HG02623 (cell line): Measurements from ENCODE around the gene PLA2G2C.

ENCODE experiments used
- ATAC-seq: cut with Tn5 transposase; IDR thresholded peaks from one replicate; pipeline ENCODE4 v1.9.1; 2021; ENCODE audit warnings: moderate library complexity; ENCODE audit not compliant: unreplicated experiment

The PLA2G2C gene

DNA sequence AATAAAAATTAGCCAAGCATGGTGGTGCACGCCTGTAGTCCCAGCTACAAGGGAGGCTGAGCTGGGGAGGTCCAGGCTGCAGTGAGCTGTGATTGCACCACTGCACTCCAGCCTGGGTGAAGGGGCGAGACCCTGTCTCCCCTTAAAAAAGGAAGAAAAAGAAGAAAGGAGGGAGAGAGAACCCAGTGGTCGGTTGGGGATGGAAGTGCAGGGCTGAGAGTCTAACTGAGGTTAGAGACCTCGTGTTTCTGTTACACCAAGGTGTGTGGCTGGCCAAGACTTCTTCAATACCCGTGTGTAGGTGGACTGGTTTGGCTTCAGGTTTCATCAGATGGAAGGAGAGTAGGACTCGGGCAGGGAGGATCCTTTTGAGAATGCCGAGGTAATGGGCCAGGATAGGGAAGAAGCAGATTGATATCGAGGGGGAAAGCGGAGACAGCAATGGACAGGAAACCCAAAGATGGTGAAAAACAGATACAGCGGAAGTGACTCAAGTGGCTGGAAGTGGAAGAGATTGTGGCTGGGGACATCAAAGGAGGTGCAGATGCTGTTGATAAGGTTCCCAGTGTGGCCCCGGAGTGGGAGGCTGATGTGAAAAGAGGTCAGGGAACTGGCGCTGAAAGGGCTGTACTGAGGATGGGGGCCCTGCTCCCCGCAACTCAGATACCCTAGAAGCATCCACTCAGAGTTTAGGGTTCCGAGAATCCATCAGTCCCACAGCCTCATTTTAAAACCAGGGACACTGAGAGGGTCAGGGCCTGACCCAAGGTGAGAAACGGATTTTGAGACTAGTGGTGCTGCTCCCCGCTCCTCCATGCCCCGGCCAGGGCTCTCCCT, 1.1 kb downstream of the PLA2G2C start:
- ATAC-seq, result no peak

GRCh38 chr1:20184481-20184900, 1.8 kb downstream of the PLA2G2C start:
- ATAC-seq, result no peak

DNA sequence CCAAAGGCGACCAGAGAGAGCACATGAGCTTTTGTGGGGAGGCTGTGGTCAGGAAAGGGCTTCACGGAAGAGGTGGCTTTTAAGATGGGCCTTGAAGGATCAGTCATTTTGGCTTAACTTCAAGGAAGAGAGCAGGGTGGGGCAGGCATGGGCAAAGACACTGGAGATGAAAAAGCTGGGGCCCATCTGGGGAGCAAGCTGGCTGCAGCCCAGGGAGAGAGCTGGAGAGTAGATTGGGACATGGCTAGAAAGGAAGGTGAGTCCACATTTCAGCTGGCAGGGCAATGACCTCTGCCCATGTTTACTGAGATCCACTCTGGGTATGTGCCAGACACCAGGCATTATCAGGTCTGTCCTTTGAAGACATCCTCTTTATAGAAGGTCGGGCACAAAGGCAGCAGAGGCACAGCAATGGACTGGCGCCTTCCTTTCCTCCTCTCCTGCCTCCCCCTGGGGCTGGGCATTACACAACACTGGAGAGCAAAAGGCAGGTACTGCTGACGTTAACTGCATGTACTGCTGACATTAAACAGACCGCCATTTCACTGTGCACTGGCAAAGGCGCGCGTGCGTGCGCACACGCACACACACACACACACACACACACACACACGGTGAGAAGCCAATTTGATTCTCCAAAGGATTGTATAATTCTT, 2.6 kb downstream of the PLA2G2C start:
- no peak for ATAC-seq

DNA sequence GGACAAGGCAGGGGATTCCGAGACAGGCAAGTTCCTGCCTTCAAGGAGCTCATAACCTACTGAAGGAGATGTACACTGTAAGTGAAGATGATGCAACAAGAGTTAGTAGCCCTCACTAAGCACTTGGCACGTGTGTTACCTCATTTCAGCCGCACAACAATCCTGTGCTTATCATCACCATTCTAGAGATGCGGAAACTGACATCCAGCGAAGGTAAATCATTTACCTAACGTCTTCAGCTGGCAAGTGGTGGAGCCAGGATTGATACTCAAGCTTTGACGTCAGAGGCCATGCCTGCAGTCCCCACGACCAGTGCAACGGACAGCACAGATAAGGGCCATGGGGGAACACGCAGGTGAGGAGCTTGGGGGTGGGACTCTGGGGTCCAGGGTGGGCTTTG, 3.3 kb downstream of the PLA2G2C start:
- no peak for ATAC-seq

GRCh38 chr1:20182415-20182814, 3.9 kb downstream of the PLA2G2C start:
- no peak for ATAC-seq

DNA sequence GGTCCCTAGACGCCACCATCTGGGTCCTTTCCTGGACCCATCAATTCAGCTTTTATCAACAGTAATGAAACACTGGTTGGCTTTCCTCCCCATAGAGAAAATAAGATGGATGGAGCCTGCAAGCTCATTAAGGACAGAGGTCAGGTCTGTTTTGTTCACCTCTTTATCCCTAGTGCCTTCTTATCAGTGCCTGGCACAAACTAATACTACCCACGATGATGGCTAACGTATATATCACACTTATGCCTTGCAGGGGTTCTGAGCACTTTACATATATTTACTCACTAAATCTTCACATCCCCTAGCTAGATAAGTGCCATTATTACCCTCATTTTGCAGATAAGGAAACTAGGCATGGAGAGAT, 5.5 kb downstream of the PLA2G2C start:
- ATAC-seq, result no peak

GRCh38 chr1:20180129-20180843, 6.0 kb downstream of the PLA2G2C start:
- no peak for ATAC-seq

DNA sequence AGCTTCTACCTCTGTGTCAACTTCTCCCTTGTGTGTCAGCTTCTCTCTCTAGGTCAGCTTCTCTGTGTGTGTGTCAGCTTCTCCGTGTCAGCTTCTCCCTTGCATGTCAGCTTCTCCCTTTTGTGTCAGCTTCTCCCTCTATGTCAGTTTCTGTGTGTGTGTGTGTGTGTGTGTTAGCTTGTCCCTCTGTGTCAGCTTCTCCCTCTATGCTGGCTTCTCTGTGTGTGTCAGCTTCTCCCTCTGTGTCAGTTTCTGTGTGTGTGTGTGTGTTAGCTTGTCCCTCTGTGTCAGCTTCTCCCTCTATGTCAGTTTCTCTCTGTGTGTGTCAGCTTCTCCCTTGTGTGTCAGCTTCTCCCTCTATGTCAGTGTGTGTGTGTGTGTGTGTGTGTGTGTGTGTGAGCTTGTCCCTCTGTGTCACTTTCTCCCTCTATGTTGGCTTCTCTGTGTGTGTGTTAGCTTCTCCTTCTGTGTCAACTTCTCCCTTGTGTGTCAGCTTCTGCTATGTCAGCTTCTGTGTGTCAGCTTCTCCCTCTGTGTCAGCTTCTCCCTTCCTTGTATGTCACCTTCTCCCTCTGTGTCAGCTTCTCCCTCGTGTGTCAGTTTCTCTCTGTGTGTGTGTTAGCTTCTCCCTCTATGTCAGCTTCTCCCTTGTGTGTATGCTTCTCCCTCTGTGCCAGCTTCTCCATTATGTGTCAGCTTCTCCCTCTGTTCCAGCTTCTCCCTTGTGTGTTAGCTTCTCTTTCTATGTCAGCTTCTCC, 6.8 kb downstream of the PLA2G2C start:
- ATAC-seq, result no peak

DNA sequence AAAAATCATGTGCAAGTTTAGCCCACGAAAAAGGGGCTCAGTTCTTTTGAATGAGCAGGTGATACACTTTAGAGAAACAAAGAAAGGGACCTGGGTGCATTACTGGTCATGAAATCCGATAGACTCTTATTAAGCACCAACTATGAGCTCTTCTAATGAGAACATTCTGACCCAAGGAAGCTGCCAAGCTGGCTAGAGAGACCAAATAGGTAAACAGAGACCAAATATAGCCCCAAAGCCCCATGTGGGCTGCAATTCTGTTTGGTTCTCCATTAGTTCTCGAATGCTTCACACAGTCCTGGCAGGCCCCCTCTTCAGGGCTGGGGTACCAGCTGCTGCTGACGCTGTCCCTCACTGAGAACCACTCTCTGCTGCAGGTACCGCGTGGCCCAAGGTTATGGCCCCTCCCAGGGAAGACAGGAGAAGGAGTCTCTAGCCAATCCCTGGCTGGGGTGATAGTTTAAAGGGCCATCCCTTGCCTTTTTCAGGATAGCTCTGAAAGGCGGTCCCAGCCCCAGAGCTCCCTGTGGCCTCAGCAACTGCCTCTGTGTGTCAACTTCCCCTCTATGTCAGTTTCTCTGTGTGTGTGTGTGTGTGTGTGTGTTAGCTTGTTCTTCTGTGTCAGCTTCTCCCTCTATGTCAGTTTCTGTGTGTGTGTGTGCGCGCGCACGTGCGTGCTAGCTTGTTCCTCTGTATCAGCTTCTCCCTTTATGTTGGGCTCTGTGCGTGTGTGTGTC, 7.5 kb downstream of the PLA2G2C start:
- no peak for ATAC-seq

GRCh38 chr1:20174937-20175666, 11.2 kb downstream of the PLA2G2C start:
- no peak for ATAC-seq

- ATAC-seq, result no peak
Measured at GRCh38 chr1:20172033-20172590, 14.2 kb downstream of the PLA2G2C start.

GRCh38 chr1:20169932-20170331, 16.4 kb downstream of the PLA2G2C start:
- ATAC-seq, result no peak

- ATAC-seq, result no peak
Measured at GRCh38 chr1:20168564-20169491, 17.5 kb downstream of the PLA2G2C start.

DNA sequence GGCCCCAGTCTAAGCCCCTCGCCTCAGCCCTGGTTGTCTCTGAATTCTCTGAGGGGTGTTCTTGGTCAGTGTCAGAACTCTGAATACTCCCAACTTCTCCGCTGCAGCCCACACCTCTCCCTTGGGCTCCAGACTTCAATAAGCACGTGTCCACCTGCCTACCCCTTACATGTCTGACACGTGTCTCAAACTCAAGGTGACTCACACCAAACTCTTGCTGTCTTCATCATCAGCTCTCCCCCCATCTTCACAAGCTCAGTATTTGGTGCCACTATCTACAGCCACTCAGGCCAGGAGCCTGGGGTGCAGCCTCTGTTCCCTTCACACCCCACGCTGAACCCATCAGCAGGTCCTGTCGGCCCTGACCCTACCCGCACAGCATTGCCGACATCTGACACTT, 19.2 kb downstream of the PLA2G2C start:
- ATAC-seq, result no peak

DNA sequence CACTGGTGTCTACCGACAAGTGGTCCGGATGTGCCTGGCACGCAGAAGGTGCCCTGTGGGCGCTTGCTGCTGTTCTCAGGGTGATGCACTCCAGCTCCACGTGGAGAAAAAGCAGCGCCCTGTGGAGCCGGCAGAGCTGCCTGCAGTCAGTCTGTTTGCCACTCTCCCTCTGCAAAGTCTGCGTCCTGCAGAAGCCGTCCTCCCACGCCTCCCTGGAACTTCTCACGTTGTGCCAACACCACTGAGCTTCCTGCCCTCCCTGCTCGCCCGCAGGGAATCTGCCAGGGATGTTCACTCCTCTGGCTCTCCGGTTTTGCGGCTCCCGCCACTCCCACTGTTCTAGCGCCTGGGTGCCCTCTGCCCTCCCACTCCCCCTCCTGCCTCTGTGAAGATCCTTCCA, 20.3 kb downstream of the PLA2G2C start:
- no peak for ATAC-seq

DNA sequence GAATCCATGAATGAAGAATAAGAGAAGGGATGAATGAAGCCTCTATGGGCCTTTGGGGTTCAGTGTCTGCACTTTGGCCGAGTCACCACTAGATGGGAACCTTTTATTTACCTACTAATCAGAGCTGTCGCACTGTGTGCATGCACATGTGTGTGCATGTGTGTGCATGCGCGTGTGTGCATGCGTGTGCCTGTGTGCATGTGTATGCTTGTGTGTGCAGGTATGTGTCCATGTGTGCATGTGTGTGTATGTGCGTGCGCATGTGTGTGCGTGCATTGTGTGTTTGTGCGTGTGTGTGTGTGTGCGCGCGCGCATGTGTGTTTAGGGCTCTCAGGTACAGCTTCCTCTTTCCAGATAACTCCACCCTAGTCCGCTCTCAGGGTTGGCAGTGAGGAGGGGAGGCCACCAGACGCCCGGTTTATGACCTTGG, 20.8 kb downstream of the PLA2G2C start:
- no peak for ATAC-seq

- ATAC-seq, result no peak
Measured at GRCh38 chr1:20164694-20165202, 21.6 kb downstream of the PLA2G2C start.

GRCh38 chr1:20160034-20160433, 26.3 kb downstream of the PLA2G2C start:
- ATAC-seq, result no peak
